K562 (cell line): ENCODE data around the gene BDNF. TPM values are rescaled to one million over a fixed set of nuclear protein-coding genes. Genes with fewer than 3 reads are reported as not detected.

Experiments
- ATAC-seq: fragments of 200-7000 bp; cut with Tn5 transposase; 3 replicates; pipeline ENCODE4 v1.9.1; 2020; ENCODE audit warnings: moderate library complexity
- BruUV-seq: library from RNA; stranded (reverse); fragments of 400-500 nt; replicated peaks from 2 replicates; lab custom pipeline; 2021; lab: Mats Ljungman, UMichigan
- CTCF ChIA-PET: fragments of 300-600 bp; formaldehyde crosslinking; extraction: SDS; loops from one replicate; lab custom pipeline; 2021; ENCODE audit warnings: low intra/inter-chr PET ratio; lab: Yijun Ruan, JAX
- POLR2A ChIA-PET: fragments of 300-600, 350-650 bp; sonication (Branson Sonifier 250); formaldehyde crosslinking; extraction: SDS; loops from one replicate; lab custom pipeline; 2021; ENCODE audit warnings: antibody characterized with exemption, inconsistent platforms; lab: Yijun Ruan, JAX
- DNase-seq, 4 experiments: peaks; one replicate each; pipeline versions ENCODE4 v3.0.0 to v3.0.0-alpha.2; 2011 to 2018; ENCODE audit warnings: low spot score in 3 of 4, mixed read lengths in 3 of 4; ENCODE audit errors: extremely low read depth in 1 of 4
- FAIRE-seq: peaks from 2 replicates; lab custom pipeline; 2011; peaks lifted over from hg19 to GRCh38; lab: Jason Lieb, UNC
- H2AFZ ChIP-seq: 2 replicates; pipeline ENCODE4 v1.6.0; 2011; ENCODE audit warnings: low read depth, low read length, control low read depth, inconsistent platforms
- H3K27ac ChIP-seq: fragments of 200-600 bp; 3 replicates; pipeline ENCODE4 v1.8.0; 2011; ENCODE audit warnings: low read depth, mild to moderate bottlenecking, control low read depth, inconsistent platforms, low read length, moderate library complexity, mixed read lengths; ENCODE audit errors: extremely low read depth
- H3K27me3 ChIP-seq, 2 experiments: fragments of 300-600 bp in 1 of 2; 2 replicates in 1 of 2; 3 replicates in 1 of 2; pipeline versions ENCODE4 v1.6.0 to v1.8.0; 2011; ENCODE audit warnings: inconsistent platforms in 2 of 2, low read length in 2 of 2, mild to moderate bottlenecking in 1 of 2, mixed read lengths in 1 of 2, moderate library complexity in 1 of 2; ENCODE audit not compliant: control insufficient read depth in 2 of 2, insufficient read depth in 2 of 2
- H3K36me3 ChIP-seq: fragments of 300-600 bp; 3 replicates; pipeline ENCODE4 v1.8.0; 2011; ENCODE audit warnings: mild to moderate bottlenecking, low read length, inconsistent platforms; ENCODE audit not compliant: control insufficient read depth, insufficient read depth
- H3K4me1 ChIP-seq, 2 experiments: fragments of 200-600 bp in 1 of 2; replicated peaks in 1 of 2; 2 replicates in 1 of 2; 3 replicates in 1 of 2; pipeline versions ENCODE4 v1.5.1 to v1.8.0; 2011; ENCODE audit warnings: inconsistent platforms in 2 of 2, low read length in 2 of 2, mild to moderate bottlenecking in 1 of 2, mixed read lengths in 1 of 2, moderate library complexity in 1 of 2; ENCODE audit not compliant: control insufficient read depth in 2 of 2, insufficient read depth in 2 of 2
- H3K4me2 ChIP-seq: 2 replicates; pipeline ENCODE4 v1.6.1; 2011; ENCODE audit warnings: low read length, control low read depth, inconsistent platforms, mixed read lengths; ENCODE audit not compliant: insufficient read depth
- H3K4me3 ChIP-seq: fragments of 200-600 bp; sonication (generic), shearing (Covaris generic); 2 replicates; pipeline ENCODE4 v1.5.1; 2016; ENCODE audit warnings: control low read depth, inconsistent platforms
- H3K79me2 ChIP-seq: fragments of 200-600 bp; 3 replicates; pipeline ENCODE4 v1.8.0; 2011; ENCODE audit warnings: low read length, inconsistent platforms; ENCODE audit not compliant: control insufficient read depth, insufficient read depth
- H3K9ac ChIP-seq, 2 experiments: 2 replicates each; pipeline versions ENCODE4 v1.6.0 to v1.6.1; 2011; ENCODE audit warnings: low read depth in 2 of 2, low read length in 2 of 2, control low read depth in 1 of 2, inconsistent platforms in 1 of 2, mild to moderate bottlenecking in 1 of 2, mixed read lengths in 1 of 2; ENCODE audit not compliant: insufficient read depth in 1 of 2
- H3K9me1 ChIP-seq: one replicate; pipeline ENCODE4 v1.6.0; 2011; ENCODE audit warnings: inconsistent platforms, mild to moderate bottlenecking, low read length, moderate library complexity; ENCODE audit not compliant: control insufficient read depth, insufficient read depth
- H3K9me3 ChIP-seq: replicated peaks from 2 replicates; pipeline ENCODE4 v1.5.1; 2011; ENCODE audit warnings: low read depth, low read length, inconsistent platforms; ENCODE audit not compliant: control insufficient read depth, insufficient read depth
- H4K20me1 ChIP-seq: replicated peaks from 2 replicates; pipeline ENCODE4 v1.6.1; 2011; ENCODE audit warnings: low read length, inconsistent platforms, mixed read lengths; ENCODE audit not compliant: control insufficient read depth, insufficient read depth
- KLF6 ChIP-seq: fragments of 250-450 bp; sonication (Bioruptor Pico); IDR thresholded peaks from 2 replicates; pipeline ENCODE4 v1.4.0; 2020; ENCODE audit warnings: mild to moderate bottlenecking, moderate library complexity, borderline replicate concordance
- NONO ChIP-seq, 2 experiments: fragments of 200-400 bp in 1 of 2; fragments of 450-650 bp in 1 of 2; formaldehyde crosslinking in 1 of 2; IDR thresholded peaks; 2 replicates each; pipeline ENCODE4 v1.6.1; 2017; ENCODE audit warnings: low read depth in 2 of 2, mild to moderate bottlenecking in 2 of 2, moderate library complexity in 2 of 2, low read length in 1 of 2
- NR2F6 ChIP-seq: fragments of 450-650 bp; formaldehyde crosslinking; IDR thresholded peaks from 2 replicates; pipeline ENCODE4 v1.4.0; 2020; ENCODE audit warnings: mild to moderate bottlenecking
- RBM14 ChIP-seq: fragments of 200-400 bp; formaldehyde crosslinking; IDR thresholded peaks from 2 replicates; pipeline ENCODE4 v1.6.1; 2018; ENCODE audit warnings: low read depth, mild to moderate bottlenecking, low read length, moderate library complexity, borderline replicate concordance; ENCODE audit not compliant: insufficient read depth
- SMAD1 ChIP-seq: fragments of 150-350 bp; IDR thresholded peaks from 2 replicates; pipeline ENCODE4 v1.6.1; 2014; ENCODE audit warnings: low read length, low read depth; ENCODE audit not compliant: partially characterized antibody
- SMARCA4 ChIP-seq: fragments of 450-650 bp; IDR thresholded peaks from 2 replicates; pipeline ENCODE4 v1.6.1; 2016
- SREBF1 ChIP-seq: fragments of 150-350 bp; IDR thresholded peaks from 2 replicates; pipeline ENCODE4 v1.6.1; 2014; ENCODE audit warnings: antibody characterized with exemption, low read depth, low read length, borderline replicate concordance
- TEAD2 ChIP-seq: fragments of 450-650 bp; IDR thresholded peaks from 2 replicates; pipeline ENCODE4 v1.6.1; 2016; ENCODE audit warnings: missing genetic modification characterization, control low read depth, missing compliant biosample characterization
- ZBTB17 ChIP-seq: fragments of 450-650 bp; formaldehyde crosslinking; IDR thresholded peaks from 2 replicates; pipeline ENCODE4 v1.4.0; 2020; ENCODE audit warnings: mild to moderate bottlenecking
- ZNF143 ChIP-seq: sonication (generic); formaldehyde crosslinking; IDR thresholded peaks from 2 replicates; pipeline ENCODE4 v1.9.0; 2022; ENCODE audit warnings: mild to moderate bottlenecking, missing genetic modification reagents
- ZNF583 ChIP-seq: fragments of 250-450 bp; sonication (Bioruptor Pico); IDR thresholded peaks from 2 replicates; pipeline ENCODE4 v1.4.0; 2020
- WGBS: fragments of 100-300 bp; shearing (Covaris generic); methylation state at CpG from one replicate; pipeline ENCODE4 v1.1.6; 2016; ENCODE audit warnings: low coverage, mixed read lengths; ENCODE audit not compliant: insufficient coverage; ENCODE audit errors: missing lambda C conversion rate; 5-methylcytosine and 5-hydroxymethylcytosine counted together
- in situ Hi-C: fragments of 300-500 bp; cut with MboI; formaldehyde crosslinking; loops from 4 replicates; pipeline ENCODE4 v1.15.0; 2018; ENCODE audit warnings: inconsistent platforms, mixed read lengths
- intact Hi-C: fragments of 100-400 bp; cut with micrococcal nuclease; formaldehyde crosslinking; loops from 2 replicates; pipeline ENCODE4 v1.14.2; 2022
- polyA plus RNA-seq, 8 experiments: library from polyadenylated mRNA; depleted of rRNA in 4 of 8; stranded (reverse) in 5 of 8; unstranded in 3 of 8; fragments of >200 nt; fragmentation: Nextera tagmentation in 2 of 8; fragmentation: Illumina TruSeq in 1 of 8; extraction: Ambion mirVana in 2 of 8; extraction: Trizol in 1 of 8; gene quantifications; 2 replicates each; pipeline versions ENCODE4 v1.2.1 to v1.2.3, GENCODE V29; 2011 to 2014; ENCODE audit warnings: inconsistent platforms in 1 of 8, missing spikeins in 1 of 8
- total RNA-seq, 7 experiments: library from RNA; depleted of rRNA in 6 of 7; stranded (reverse); fragments of >200 nt in 6 of 7; fragmentation: Illumina TruSeq in 2 of 7; extraction: Trizol in 2 of 7; gene quantifications; 2 replicates each; pipeline versions ENCODE4 v1.2.1 to v1.2.3, GENCODE V29; 2011 to 2021; ENCODE audit warnings: low replicate concordance in 1 of 7
- TF ChIP-seq, protein P1 (sequence below): fragments of 150-350 bp; conservative IDR thresholded peaks from 2 replicates; pipeline ENCODE4 v1.6.1; 2014; ENCODE audit warnings: low read length
- TF ChIP-seq, protein P2 (sequence below): fragments of 250-450 bp; sonication (Bioruptor Pico); IDR thresholded peaks from 2 replicates; pipeline ENCODE4 v1.4.0; 2020; ENCODE audit warnings: borderline replicate concordance
- TF ChIP-seq, protein P3 (sequence below): fragments of 250-450 bp; sonication (Bioruptor Pico); IDR thresholded peaks from 2 replicates; pipeline ENCODE4 v1.5.0; 2021
- TF ChIP-seq, protein P4 (sequence below), 2 experiments: IDR thresholded peaks in 1 of 2; conservative IDR thresholded peaks in 1 of 2; 2 replicates each; pipeline ENCODE4 v1.6.1; 2016; ENCODE audit warnings: low read depth in 2 of 2, mild to moderate bottlenecking in 1 of 2, missing compliant biosample characterization in 1 of 2, missing genetic modification characterization in 1 of 2, moderate library complexity in 1 of 2

BDNF gene
- total and polyA plus RNA-seq, 9 of the 15 experiments (the other 6 are each of a cell fraction or from before 2014, with no cell fraction given): 0.04 TPM; not detected in 8

DNA sequence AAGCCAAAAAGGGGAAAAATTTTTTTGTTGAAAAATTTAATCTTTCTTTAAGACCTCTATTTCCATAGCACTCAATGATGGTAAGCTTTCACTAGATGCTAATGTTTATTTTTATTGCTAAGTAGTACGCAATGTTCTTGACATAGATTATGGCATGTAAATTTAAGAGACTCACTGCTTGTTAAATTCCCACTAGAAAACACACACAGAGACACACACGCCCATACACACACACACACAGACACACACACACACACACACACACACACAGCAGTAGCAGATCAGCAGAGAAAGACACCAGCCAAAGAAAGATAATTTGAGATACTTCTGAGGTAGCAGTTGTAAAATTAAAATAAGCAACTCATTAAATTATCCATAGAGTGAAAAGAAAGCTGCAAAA lies 16.0 kb upstream of the BDNF start:
- BruUV-seq: no TSS peak
- POLR2A ChIA-PET: interaction anchor here (1.5 kb wide), 1 partner anchor 814 kb away, joined by 3 read pairs; no protein-coding TSS in a partner anchor
- intact Hi-C loops (no loop called here), in situ Hi-C loops (no loop called here)
- H3K9ac ChIP-seq: no peak overlapping the region
- CTCF ChIA-PET: no interaction called here
- no peak overlapping the region for H3K27ac ChIP-seq
- H3K9me1 ChIP-seq: no peaks in the 10 kb centered on the region
- DNase-seq (no peak), FAIRE-seq (no peak), ATAC-seq (no peak)
- 0% methylated on average over 2 of the region's 2 CpGs for WGBS
- H3K4me2 ChIP-seq: no peak overlapping the region
- H4K20me1 ChIP-seq: no peaks in the 10 kb centered on the region
- no peaks in the 10 kb centered on the region for H3K36me3 ChIP-seq
- H3K4me3 ChIP-seq: no peak overlapping the region
- no peaks in the 10 kb centered on the region for H3K79me2 ChIP-seq
- H3K9me3 ChIP-seq: no peaks in the 10 kb centered on the region
- H3K4me1 ChIP-seq: no peaks in the 10 kb centered on the region
- no peaks in the 10 kb centered on the region for H3K27me3 ChIP-seq
- H2AFZ ChIP-seq: no peak overlapping the region
- TF ChIP-seq SREBF1 (no peak), ZBTB17 (CRISPR knock-in tag) (no peak), KLF6 (CRISPR knock-in tag) (no peak), TEAD2 (tag) (no peak), SMARCA4 (no peak), ZNF143 (CRISPR knock-in tag) (no peak), ZNF583 (CRISPR knock-in tag) (no peak), NONO (IDR thresholded peaks at IDR 0.05; ENCODE audit: low read depth in 2 of 2, low read length in 1 of 2) (no peak), NR2F6 (CRISPR knock-in tag) (no peak), RBM14 (no peak), SMAD1 (no peak)
- TF ChIP-seq, protein P1, sequence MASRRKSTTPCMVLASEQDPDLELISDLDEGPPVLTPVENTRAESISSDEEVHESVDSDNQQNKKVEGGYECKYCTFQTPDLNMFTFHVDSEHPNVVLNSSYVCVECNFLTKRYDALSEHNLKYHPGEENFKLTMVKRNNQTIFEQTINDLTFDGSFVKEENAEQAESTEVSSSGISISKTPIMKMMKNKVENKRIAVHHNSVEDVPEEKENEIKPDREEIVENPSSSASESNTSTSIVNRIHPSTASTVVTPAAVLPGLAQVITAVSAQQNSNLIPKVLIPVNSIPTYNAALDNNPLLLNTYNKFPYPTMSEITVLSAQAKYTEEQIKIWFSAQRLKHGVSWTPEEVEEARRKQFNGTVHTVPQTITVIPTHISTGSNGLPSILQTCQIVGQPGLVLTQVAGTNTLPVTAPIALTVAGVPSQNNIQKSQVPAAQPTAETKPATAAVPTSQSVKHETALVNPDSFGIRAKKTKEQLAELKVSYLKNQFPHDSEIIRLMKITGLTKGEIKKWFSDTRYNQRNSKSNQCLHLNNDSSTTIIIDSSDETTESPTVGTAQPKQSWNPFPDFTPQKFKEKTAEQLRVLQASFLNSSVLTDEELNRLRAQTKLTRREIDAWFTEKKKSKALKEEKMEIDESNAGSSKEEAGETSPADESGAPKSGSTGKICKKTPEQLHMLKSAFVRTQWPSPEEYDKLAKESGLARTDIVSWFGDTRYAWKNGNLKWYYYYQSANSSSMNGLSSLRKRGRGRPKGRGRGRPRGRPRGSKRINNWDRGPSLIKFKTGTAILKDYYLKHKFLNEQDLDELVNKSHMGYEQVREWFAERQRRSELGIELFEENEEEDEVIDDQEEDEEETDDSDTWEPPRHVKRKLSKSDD: no peak
- TF ChIP-seq, protein P2, sequence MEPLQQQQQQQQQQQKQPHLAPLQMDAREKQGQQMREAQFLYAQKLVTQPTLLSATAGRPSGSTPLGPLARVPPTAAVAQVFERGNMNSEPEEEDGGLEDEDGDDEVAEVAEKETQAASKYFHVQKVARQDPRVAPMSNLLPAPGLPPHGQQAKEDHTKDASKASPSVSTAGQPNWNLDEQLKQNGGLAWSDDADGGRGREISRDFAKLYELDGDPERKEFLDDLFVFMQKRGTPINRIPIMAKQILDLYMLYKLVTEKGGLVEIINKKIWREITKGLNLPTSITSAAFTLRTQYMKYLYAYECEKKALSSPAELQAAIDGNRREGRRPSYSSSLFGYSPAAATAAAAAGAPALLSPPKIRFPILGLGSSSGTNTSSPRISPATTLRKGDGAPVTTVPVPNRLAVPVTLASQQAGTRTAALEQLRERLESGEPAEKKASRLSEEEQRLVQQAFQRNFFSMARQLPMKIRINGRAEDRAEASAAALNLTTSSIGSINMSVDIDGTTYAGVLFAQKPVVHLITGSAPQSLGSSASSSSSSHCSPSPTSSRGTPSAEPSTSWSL: no peak
- TF ChIP-seq, protein P3, sequence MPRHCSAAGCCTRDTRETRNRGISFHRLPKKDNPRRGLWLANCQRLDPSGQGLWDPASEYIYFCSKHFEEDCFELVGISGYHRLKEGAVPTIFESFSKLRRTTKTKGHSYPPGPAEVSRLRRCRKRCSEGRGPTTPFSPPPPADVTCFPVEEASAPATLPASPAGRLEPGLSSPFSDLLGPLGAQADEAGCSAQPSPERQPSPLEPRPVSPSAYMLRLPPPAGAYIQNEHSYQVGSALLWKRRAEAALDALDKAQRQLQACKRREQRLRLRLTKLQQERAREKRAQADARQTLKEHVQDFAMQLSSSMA (CRISPR knock-in tag): no peak
- TF ChIP-seq, protein P4, sequence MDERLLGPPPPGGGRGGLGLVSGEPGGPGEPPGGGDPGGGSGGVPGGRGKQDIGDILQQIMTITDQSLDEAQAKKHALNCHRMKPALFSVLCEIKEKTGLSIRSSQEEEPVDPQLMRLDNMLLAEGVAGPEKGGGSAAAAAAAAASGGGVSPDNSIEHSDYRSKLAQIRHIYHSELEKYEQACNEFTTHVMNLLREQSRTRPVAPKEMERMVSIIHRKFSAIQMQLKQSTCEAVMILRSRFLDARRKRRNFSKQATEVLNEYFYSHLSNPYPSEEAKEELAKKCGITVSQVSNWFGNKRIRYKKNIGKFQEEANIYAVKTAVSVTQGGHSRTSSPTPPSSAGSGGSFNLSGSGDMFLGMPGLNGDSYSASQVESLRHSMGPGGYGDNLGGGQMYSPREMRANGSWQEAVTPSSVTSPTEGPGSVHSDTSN (CRISPR knock-in tag; IDR thresholded peaks at IDR 0.05; ENCODE audit: low read depth): no peak
- TF ChIP-seq, protein P4 (tag; conservative IDR thresholded peaks at IDR 0.05; ENCODE audit: low read depth): no peak
